Neural cell (in vitro differentiated cells): ENCODE results near the gene RHOXF1. TPM values are rescaled to one million over a fixed set of nuclear protein-coding genes. Genes with fewer than 3 reads are reported as not detected.

Experiments
- H2AFZ ChIP-seq: fragments of 200-600, 300-800 bp; sonication (generic), shearing (Covaris generic); 2 replicates; pipeline ENCODE4 v1.6.0; 2014; ENCODE audit warnings: low read depth, mild to moderate bottlenecking, antibody characterized with exemption, low read length, moderate library complexity
- H3F3A ChIP-seq: fragments of 200-600 bp; shearing (Covaris generic); 2 replicates; pipeline ENCODE4 v1.6.1; 2016; ENCODE audit warnings: mild to moderate bottlenecking, moderate library complexity, mixed read lengths, antibody characterized with exemption, low read length; ENCODE audit not compliant: insufficient read depth, poor library complexity, severe bottlenecking
- H3K27ac ChIP-seq: fragments of 200-600, 300-800 bp; sonication (generic), shearing (Covaris generic); 2 replicates; pipeline ENCODE4 v1.5.1; 2014; ENCODE audit warnings: mild to moderate bottlenecking, low read length, moderate library complexity
- H3K27me3 ChIP-seq: fragments of 300-800, 200-600 bp; sonication (generic), shearing (Covaris generic); 2 replicates; pipeline ENCODE4 v1.6.0; 2014; ENCODE audit warnings: mild to moderate bottlenecking, low read depth, low read length, moderate library complexity; ENCODE audit not compliant: insufficient read depth
- H3K36me3 ChIP-seq: fragments of 300-800, 200-600 bp; sonication (generic), shearing (Covaris generic); 2 replicates; pipeline ENCODE4 v1.5.1; 2014; ENCODE audit warnings: mild to moderate bottlenecking, antibody characterized with exemption, low read length, moderate library complexity; ENCODE audit not compliant: insufficient read depth
- H3K4me2 ChIP-seq: fragments of 300-800, 200-600 bp; sonication (generic), shearing (Covaris generic); 2 replicates; pipeline ENCODE4 v1.6.0; 2014; ENCODE audit warnings: mild to moderate bottlenecking, low read length
- H3K4me3 ChIP-seq: fragments of 300-800, 200-600 bp; sonication (generic), shearing (Covaris generic); 2 replicates; pipeline ENCODE4 v1.5.1; 2014; ENCODE audit warnings: mild to moderate bottlenecking, low read length, moderate library complexity
- H3K79me2 ChIP-seq: fragments of 200-600 bp; shearing (Covaris generic); replicated peaks from 2 replicates; pipeline ENCODE4 v1.6.0; 2014; ENCODE audit warnings: mild to moderate bottlenecking, low read length, moderate library complexity; ENCODE audit not compliant: insufficient read depth
- H3K9ac ChIP-seq: fragments of 300-800, 200-600 bp; sonication (generic), shearing (Covaris generic); 2 replicates; pipeline ENCODE4 v1.6.1; 2016; ENCODE audit warnings: mild to moderate bottlenecking, low read length, mixed read lengths
- H3K9me2 ChIP-seq: fragments of 200-600 bp; shearing (Covaris generic); 2 replicates; pipeline ENCODE4 v1.6.1; 2016; ENCODE audit warnings: mild to moderate bottlenecking, low read length, mixed read lengths; ENCODE audit not compliant: insufficient read depth
- H3K9me3 ChIP-seq: fragments of 200-600, 300-800 bp; sonication (generic), shearing (Covaris generic); 2 replicates; pipeline ENCODE4 v1.6.1; 2016; ENCODE audit warnings: mild to moderate bottlenecking, mixed run types, low read length, moderate library complexity, mixed read lengths
- H4K20me1 ChIP-seq: fragments of 200-600 bp; shearing (Covaris generic); 2 replicates; pipeline ENCODE4 v1.6.1; 2016; ENCODE audit warnings: mild to moderate bottlenecking, mixed run types; ENCODE audit not compliant: insufficient read depth
- EP300 ChIP-seq: fragments of 450-650 bp; conservative IDR thresholded peaks from 2 replicates; pipeline ENCODE4 v1.6.1; 2014; ENCODE audit warnings: antibody characterized with exemption, mild to moderate bottlenecking, moderate library complexity; ENCODE audit not compliant: poor library complexity, severe bottlenecking
- EZH2 ChIP-seq: fragments of 200-600, 300-800 bp; shearing (Covaris generic), sonication (generic); IDR thresholded peaks from 2 replicates; pipeline ENCODE4 v1.6.1; 2014; ENCODE audit warnings: antibody characterized with exemption, low read length, borderline replicate concordance, mild to moderate bottlenecking; ENCODE audit not compliant: insufficient read depth, poor library complexity, severe bottlenecking
- MXI1 ChIP-seq: fragments of 450-650 bp; conservative IDR thresholded peaks from 2 replicates; pipeline ENCODE4 v1.6.1; 2014; ENCODE audit warnings: antibody characterized with exemption, mild to moderate bottlenecking; ENCODE audit not compliant: poor library complexity, severe bottlenecking
- POLR2AphosphoS5 ChIP-seq: IDR thresholded peaks from 2 replicates; pipeline ENCODE4 v1.6.1; 2012
- RAD21 ChIP-seq: fragments of 450-650 bp; conservative IDR thresholded peaks from 2 replicates; pipeline ENCODE4 v1.6.1; 2014; ENCODE audit warnings: antibody characterized with exemption, mild to moderate bottlenecking, moderate library complexity
- SMC3 ChIP-seq: fragments of 450-650 bp; conservative IDR thresholded peaks from 2 replicates; pipeline ENCODE4 v1.6.1; 2014; ENCODE audit warnings: antibody characterized with exemption, mild to moderate bottlenecking, moderate library complexity; ENCODE audit not compliant: poor library complexity
- TAF1 ChIP-seq: IDR thresholded peaks from 2 replicates; pipeline ENCODE4 v1.6.1; 2012; ENCODE audit warnings: low read depth
- polyA plus RNA-seq: library from polyadenylated mRNA; depleted of rRNA; stranded (reverse); fragments of >200 nt; gene quantifications from 2 replicates; pipeline ENCODE4 v1.2.3, GENCODE V29; 2014
- TF ChIP-seq, protein P1 (sequence below): fragments of 450-650 bp; IDR thresholded peaks from 2 replicates; pipeline ENCODE4 v1.5.1; 2014; ENCODE audit warnings: antibody characterized with exemption, mild to moderate bottlenecking, moderate library complexity; ENCODE audit not compliant: poor library complexity, severe bottlenecking
- TF ChIP-seq, protein P2 (sequence below): IDR thresholded peaks from 2 replicates; pipeline ENCODE4 v1.6.1; 2012; ENCODE audit warnings: borderline replicate concordance

Gene RHOXF1
- polyA plus RNA-seq, 1 donor from 2014 or later, result 1.6 TPM

DNA sequence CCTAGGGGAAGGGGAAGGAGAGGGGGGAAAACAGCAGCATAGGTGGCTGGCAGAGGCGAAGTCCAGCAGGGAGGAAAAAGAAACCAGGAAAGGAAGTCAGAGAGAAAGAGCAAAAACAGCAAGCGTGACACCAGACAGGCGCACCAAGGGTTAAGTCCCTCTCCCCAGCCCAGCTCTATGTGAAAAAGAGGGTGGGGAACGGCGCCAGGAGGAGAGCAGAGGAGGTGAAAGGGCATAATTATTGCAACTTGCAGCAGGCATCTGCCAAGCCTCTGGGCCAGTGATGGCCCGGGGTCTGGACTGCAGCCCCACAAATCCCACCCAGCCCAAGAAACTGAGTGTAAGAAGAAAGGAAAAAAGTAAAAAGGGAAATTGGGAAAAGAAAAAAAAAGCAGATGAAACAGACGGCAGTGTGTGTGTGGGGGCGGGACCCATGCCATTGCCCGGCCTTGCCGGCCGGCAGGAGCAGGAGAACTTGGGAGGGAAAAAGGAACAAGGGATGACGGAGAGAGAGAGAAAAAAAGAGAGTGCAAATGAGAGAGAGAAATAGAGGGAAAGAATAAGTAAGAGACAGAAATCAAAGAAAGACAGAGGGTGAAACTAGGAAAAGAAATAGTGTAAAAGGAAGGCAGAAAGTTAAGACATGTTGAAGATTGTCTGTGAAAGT is 28.6 kb upstream of the RHOXF1 start:
- no peak overlapping the region for H2AFZ ChIP-seq
- H3F3A ChIP-seq, result no peaks in the 10 kb centered on the region
- no peaks in the 10 kb centered on the region for H3K79me2 ChIP-seq
- no peak for TF ChIP-seq MXI1
- TF ChIP-seq TAF1, result no peak
- TF ChIP-seq EP300, result no peak
- no peak for TF ChIP-seq POLR2AphosphoS5
- TF ChIP-seq, protein P1, sequence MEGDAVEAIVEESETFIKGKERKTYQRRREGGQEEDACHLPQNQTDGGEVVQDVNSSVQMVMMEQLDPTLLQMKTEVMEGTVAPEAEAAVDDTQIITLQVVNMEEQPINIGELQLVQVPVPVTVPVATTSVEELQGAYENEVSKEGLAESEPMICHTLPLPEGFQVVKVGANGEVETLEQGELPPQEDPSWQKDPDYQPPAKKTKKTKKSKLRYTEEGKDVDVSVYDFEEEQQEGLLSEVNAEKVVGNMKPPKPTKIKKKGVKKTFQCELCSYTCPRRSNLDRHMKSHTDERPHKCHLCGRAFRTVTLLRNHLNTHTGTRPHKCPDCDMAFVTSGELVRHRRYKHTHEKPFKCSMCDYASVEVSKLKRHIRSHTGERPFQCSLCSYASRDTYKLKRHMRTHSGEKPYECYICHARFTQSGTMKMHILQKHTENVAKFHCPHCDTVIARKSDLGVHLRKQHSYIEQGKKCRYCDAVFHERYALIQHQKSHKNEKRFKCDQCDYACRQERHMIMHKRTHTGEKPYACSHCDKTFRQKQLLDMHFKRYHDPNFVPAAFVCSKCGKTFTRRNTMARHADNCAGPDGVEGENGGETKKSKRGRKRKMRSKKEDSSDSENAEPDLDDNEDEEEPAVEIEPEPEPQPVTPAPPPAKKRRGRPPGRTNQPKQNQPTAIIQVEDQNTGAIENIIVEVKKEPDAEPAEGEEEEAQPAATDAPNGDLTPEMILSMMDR, result no peak
- TF ChIP-seq RAD21, result no peak
- TF ChIP-seq SMC3, result no peak
- TF ChIP-seq, protein P2, sequence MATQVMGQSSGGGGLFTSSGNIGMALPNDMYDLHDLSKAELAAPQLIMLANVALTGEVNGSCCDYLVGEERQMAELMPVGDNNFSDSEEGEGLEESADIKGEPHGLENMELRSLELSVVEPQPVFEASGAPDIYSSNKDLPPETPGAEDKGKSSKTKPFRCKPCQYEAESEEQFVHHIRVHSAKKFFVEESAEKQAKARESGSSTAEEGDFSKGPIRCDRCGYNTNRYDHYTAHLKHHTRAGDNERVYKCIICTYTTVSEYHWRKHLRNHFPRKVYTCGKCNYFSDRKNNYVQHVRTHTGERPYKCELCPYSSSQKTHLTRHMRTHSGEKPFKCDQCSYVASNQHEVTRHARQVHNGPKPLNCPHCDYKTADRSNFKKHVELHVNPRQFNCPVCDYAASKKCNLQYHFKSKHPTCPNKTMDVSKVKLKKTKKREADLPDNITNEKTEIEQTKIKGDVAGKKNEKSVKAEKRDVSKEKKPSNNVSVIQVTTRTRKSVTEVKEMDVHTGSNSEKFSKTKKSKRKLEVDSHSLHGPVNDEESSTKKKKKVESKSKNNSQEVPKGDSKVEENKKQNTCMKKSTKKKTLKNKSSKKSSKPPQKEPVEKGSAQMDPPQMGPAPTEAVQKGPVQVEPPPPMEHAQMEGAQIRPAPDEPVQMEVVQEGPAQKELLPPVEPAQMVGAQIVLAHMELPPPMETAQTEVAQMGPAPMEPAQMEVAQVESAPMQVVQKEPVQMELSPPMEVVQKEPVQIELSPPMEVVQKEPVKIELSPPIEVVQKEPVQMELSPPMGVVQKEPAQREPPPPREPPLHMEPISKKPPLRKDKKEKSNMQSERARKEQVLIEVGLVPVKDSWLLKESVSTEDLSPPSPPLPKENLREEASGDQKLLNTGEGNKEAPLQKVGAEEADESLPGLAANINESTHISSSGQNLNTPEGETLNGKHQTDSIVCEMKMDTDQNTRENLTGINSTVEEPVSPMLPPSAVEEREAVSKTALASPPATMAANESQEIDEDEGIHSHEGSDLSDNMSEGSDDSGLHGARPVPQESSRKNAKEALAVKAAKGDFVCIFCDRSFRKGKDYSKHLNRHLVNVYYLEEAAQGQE, result no peak
- TF ChIP-seq EZH2, result no peak
- H3K27me3 ChIP-seq, result no peaks in the 10 kb centered on the region
- H3K4me3 ChIP-seq, result no peak overlapping the region
- no peak overlapping the region for H3K4me2 ChIP-seq
- no peak overlapping the region for H3K27ac ChIP-seq
- no peaks in the 10 kb centered on the region for H3K36me3 ChIP-seq
- H3K9me2 ChIP-seq, result no peaks in the 10 kb centered on the region
- H4K20me1 ChIP-seq, result no peaks in the 10 kb centered on the region
- H3K9me3 ChIP-seq, result no peaks in the 10 kb centered on the region
- no peak overlapping the region for H3K9ac ChIP-seq

DNA sequence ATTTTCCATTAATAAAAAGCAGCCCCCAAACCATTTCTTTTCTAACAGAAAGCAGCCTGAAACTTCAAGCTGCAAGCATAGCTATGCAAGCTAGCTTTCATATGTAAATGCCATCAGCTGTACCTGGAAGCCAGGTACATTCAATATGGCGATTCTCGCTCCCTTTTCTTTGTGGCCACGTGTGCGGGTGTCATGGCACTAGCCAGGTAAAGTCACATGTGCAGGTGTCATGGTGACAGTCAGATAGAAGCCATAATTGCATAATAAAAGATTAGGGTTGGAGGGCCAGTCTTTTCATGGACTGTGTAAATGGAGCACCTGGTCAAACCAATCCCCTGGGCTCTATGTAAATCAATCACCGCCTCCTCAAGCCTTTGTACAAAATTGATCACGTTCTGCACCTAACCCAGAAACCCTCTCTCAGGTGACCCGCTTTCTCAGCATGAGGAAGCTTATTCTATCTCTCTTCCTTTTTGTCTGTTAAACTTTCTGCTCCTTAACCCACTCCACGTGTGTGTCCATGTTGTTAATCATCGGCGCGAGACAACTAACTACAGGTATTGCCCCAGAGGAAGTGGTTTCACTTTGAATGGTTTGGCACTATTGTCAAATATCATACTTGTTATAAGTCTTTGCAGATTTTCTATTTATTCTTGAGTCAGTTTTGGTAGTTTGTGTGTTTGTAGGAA is 24.7 kb upstream of the RHOXF1 start:
- Histone ChIP-seq H3K9me3 (no peaks in the 10 kb centered on the region), H3K9ac (no peak overlapping the region), H3K27me3 (no peaks in the 10 kb centered on the region), H3K36me3 (no peaks in the 10 kb centered on the region), H3K9me2 (no peaks in the 10 kb centered on the region), H3K79me2 (no peaks in the 10 kb centered on the region), H3K4me3 (no peak overlapping the region), H3F3A (no peaks in the 10 kb centered on the region), H4K20me1 (no peaks in the 10 kb centered on the region), H3K27ac (no peak overlapping the region), H3K4me2 (no peak overlapping the region), H2AFZ (no peak overlapping the region)
- TF ChIP-seq EP300 (no peak), TAF1 (no peak), RAD21 (no peak), POLR2AphosphoS5 (no peak)
- TF ChIP-seq, protein P1, result no peak
